SKM-1 (cell line): ENCODE data around the gene CDKN2A.
A peak's percentile ranks its signal among the peaks of the same experiment; 100 is the strongest.

Source experiments
- DNase-seq: peaks from one replicate; lab custom pipeline; 2025; ENCODE audit not compliant: unreplicated experiment; lab: John Stamatoyannopoulos, UW

CDKN2A gene

DNA sequence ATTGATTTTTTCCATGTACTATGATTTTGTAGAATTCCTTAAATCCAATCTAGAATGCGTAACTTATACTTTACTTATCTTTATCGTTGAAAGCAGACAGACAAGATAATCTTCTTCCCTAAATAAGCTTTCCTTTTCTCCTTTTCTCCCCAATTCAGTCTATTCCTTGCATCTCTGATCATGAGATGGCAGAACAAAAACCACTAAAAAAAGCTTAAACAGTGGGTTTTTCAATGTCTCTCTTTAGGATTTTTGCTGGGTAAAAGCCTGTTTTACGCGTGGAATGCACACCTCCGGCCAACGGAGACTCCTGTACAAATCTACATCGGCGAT is 14.2 kb upstream of the CDKN2A start:
- DNase-seq = no peak

DNA sequence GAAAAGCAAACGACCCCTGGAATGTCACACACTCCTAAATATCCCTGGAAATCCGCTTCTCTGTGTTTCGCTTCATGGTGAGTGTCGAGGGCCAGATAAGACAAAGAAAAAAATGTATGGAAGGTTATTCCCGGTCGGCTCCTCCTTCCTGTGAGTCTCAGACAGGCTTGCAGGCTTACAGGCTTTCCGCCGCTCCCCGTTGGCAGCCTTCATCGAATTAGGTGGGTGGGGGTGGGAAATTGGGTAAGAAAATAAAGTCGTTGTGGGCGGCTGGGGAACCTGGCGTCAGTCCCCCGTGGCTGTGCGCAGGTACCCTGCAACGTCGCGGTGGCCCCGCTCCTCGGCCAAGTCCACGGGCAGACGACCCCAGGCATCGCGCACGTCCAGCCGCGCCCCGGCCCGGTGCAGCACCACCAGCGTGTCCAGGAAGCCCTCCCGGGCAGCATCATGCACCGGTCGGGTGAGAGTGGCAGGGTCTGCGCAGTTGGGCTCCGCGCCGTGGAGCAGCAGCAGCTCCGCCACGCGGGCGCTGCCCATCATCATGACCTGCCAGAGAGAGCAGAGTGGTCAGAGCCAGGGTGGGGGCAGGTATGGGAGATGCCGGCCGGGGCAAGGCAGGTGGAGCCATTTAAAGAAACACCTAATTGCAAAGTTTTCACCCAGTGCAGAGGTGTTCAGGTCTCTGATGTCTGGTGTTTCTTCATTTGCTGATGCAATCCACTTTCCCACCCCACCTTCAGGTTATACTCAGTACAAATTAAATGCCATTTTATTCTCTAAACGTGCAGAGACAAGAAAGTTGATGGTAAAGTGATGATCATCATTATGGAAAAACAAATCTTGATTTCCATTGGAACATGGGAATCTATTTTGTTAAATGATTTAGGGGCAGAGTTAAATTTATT is 11.8 kb upstream of the CDKN2A start:
- DNase-seq = no peak

DNA sequence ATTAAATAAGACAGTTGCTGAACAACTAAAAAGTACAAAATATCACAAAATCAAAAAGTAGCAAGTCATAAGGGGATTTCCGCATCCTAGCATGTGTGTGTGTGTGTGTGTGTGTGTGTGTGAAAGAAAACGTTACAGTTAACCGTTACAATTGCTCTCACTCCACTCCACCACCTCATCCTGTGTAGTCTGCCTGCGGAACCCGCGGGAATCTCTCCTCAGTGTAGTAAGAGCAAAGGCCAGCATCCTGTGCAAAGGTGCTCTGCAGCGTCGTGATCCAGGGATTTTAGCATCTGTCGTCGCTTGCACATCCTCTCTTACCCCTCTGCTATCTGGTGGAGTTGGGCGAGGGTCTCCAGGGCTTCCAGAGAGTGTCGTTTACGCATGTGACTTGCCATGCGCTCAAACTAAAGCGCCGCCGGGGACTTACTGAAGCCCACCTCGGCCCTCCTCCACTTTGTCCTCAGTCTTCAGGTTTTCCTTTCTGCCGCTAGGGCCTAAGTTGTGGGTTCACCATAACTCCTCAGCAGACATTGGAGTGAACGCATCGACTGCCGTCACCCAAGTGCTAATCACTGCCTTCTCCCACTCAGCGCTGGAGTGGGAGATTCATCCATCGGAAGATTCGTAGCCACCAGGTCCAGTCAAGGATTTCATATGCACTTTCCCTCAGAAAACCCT is 11.0 kb upstream of the CDKN2A start:
- no peak for DNase-seq

DNA sequence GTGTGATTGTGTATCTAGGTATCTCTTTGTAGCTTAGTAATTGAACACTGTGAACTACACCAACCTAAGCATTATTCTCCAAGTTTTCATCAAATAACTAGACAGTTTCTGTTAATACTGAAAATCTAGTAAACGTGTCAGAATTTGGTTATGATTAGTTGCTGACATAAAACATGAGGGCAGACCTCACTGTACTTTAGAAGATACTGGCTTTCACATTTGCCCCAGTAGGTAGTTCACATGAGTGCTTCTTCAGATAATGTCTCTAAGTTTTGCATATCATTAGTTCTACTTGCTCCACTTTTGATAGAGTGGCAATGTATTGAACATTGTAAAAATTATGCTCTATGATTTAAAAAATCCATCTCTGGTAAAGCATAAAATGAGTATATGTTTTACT is 7.8 kb upstream of the CDKN2A start:
- no peak for DNase-seq

DNA sequence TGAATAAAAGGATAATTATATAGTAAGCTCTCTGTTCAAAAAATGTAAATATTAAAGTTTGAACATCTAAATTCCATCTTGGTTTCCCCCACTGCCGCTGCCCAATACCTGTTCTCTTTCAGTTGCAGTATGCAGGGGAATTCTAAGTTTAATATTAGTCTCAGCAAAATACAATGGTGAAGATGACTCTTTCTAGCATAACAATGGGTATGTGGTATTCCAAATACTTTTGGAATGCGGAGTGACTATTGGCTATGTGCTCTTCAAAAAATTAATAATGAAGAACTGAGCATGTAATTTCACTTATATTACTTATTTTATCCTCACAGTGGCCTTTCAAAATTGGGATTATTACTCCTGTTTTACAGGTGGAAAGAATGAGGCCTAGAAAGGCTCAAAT is 3.8 kb upstream of the CDKN2A start:
- no peak for DNase-seq

DNA sequence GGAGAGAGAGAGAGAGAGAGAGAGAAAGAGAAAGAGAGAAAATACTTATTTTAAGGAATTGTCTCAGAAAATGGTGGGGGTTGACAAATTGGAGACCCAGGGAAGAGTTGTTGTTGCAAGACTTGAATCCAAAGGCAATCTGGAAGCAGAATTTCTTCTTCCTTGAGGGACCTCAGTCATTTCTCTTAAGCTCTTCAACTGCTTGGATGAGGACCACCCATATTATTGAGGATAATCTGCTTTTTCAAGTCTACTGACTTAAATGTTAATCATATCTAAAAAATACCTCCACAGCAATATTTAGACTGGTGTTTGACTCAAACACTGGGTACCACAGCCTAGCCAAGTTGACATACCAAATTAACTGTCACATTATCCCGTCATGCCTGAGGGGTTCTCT is 3.3 kb upstream of the CDKN2A start:
- no peak for DNase-seq

DNA sequence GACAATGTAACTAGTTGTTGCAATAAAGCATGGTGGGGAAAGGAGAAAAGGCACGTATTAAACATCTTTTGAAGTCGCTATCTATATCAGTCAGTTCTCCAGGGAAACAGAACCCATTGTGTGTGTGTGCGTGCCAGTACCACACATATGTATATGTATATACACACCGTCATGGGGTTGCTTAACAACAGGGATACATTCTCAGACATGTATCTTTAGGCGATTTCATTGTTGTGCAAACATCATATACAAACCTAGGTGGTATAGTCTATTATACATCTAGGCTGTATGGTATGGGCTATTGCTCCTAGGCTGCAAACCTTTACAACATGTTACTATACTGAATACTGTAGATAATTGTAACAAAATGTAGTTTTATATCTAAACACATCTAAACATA is 2.7 kb upstream of the CDKN2A start:
- no peak for DNase-seq

DNA sequence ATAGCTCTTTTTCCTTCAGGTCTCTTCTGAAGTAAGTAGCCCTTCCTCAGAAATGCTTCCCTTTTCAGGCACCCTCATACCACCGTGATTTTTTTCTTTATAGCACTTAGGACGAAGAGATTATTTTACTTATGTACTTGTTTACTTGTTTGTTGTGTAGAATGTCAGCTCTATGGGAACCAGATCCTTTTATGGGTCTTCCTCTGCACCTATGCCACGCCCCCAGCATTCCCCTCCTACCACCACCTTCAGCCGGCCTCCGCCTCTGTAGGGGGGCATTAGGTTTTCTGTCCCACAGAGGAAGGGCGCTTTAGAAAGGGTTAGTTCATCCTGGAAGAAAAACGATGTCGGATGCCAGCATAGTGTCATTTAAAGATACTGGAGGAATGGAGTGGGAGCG is 2.2 kb upstream of the CDKN2A start:
- no peak for DNase-seq

DNA sequence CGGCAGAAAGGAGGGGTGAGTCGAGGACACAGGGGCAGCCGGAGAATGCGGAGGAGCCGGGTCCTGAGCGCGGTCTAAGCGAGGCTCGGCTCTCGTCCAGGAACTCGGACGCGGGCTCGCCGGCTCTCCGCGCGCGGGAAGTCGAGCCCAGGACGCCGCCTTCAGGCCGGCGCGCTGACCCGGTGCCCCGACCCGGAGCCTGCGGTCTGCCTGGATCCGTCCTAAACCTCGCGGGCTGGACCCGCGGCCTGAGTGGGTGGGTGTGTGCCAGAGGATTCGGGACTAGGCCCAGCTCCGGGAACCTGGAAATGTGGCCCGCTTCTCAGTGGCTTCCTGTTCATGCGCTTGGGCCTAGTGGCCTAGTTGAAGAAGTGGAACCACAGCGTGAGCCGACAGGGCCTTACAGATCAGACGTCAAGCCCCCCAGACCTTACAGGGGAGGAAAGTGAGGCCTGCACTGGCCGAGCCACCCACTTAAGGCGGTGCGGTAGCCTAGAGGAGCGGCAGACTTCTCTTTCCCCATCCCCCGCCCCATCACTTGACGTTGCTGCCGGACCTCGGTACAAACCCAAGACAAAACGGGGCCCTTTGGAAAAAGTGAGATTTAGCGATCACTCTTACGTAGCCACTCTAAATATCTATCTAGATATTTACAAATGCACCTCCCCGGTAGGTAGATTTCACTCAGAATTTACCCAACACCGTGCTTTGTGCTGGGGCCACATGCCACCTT is 1.6 kb upstream of the CDKN2A start:
- DNase-seq = no peak

DNA sequence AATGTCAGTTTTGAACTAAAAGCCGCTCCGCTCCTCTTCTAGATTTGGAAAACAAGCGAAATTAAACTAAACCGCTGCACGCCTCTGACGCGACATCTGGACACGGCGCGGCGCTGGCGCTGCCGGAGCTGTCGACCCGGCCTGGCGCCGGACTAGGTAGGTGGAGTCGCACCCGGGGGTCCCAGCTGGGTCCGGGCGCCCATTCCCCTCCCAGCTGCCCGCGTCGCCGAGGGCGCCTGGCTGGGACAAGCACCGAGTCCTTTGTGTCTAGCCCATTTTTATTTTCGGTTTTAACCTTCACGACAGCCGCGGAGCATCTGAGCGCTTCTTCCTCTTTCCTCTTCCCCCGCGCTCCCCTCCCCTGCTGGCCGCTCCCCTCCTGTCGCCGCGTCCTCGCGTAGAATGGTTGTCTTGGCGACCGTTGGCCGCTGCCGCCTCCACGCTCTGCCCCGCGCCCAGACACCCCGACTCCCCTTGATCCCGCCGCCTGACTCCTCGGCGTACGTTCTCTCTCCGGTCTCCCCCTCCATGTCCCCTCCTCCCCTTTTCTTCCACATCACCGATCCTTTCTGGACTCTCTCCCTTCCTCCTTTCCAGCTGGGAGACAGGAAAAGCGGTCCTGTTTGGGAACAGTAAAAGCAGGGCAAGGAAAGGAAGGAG is 944 bp upstream of the CDKN2A start:
- peak; percentile 88 for DNase-seq

DNA sequence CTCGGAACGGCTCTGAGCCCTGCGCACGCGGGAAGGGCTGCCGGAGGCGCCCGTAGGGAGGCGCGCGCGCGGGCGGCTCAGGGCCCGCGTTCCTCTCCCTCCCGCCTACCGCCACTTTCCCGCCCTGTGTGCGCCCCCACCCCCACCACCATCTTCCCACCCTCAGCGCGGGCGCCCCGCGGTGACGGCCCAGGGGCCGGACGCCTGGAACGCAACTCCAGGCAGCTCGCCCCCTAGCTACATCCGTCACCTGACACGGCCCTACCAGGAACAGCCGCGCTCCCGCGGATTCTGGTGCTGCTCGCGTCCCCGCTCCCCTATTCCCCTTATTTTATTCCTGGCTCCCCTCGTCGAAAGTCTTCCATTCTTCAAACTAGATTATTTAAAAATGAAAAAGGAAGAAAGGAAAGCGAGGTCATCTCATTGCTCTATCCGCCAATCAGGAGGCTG is 389 bp upstream of the CDKN2A start, which contains the start of gene CDKN2B-AS1:
CDKN2B-AS1 (plus strand) TSS at position 236 of the 450 bp plus-strand sequence.
- peak; percentile 63 for DNase-seq

DNA sequence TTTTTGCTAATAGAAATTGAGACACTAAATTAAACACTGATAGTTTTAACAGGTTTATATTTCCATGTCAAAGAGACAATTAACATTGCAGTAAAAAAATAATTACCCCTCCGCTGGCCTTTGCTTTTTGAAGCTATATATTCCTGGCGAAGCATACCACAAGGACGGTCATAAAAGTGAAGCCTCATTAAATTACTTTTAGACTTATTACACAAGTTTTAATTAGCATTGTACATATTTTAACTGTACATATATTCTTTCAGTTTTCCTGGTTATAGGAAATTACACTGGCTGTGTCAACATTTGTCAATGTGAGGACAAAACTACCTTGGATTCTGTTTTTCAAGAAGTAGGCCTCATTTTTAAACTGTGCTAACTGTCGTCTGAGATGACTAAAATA is 1.2 kb downstream of the CDKN2A start:
- no peak for DNase-seq

DNA sequence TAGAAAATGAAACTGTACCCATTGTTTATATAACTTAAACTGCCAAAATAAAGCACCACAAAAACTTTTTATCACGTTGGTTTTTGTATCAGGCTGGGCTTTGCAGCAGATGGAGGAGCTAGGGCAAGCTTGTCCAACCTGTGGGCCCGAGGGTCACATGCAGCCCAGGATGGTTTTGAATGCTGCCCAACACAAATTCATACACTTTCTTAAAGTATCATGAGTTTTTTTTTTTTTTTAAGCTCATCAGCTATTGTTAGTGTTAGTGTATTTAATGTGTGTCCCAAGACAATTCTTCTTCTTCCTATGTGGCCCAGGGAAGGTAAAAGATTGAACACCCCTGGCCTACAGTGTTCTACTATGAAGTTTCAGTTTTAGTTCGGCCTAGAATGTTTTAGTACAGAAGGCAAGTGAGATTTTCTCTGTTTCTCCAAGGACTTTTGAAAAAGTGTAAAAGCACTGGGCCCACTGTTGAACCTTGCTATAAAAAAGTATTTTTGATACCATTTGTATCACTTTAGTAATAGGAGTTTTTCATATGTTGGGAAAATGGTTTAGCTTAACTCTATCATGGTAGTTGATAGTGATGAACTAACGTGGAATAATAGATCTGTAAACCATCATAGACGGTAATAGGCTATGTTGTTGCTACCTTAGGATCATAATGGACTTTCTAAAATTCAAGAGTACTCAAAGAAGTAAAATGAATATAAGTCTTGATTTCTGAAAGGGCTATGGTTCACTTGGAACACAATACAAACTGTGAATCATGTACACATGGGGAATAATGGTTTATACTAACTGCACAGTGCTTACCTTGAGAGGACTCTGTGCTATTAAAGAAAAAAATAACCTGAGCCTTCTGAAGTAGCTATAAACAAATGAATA is 2.9 kb downstream of the CDKN2A start:
- no peak for DNase-seq

DNA sequence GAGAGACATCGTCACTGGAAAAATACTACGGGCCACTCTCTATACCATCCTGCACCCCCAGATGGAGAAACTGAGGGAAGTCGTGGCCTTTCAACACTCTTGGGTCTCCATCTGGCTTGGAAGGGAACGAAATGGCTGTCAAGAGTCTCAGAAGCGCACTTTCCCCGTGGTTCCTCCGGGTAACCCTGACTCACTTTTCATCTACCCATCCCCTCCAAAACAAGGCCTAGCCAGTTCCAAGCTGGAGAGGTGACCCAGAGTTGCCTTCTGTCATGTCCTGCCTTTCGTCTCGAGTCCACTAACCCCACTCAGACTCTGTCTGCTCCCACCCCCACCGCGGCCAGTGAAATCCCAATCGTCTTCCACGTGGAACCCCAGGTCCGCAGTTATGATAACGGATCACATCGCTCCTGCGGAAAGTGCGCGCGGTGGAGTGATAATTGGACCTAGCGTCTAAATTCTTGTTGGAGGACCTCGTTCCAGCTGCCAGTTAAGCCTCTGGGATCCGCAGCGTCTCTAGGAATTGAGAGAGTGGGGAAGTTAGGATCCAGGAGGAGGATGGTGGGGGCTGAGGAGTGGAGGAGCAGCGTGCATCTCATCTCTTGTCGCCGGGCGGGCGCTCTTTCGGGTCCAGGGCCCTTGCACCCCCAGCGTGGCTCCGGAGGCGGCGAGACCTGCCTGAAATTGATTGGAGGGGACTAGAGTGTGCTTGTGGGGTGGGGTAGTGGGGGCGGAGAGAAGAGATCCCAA is 4.6 kb downstream of the CDKN2A start:
- no peak for DNase-seq

DNA sequence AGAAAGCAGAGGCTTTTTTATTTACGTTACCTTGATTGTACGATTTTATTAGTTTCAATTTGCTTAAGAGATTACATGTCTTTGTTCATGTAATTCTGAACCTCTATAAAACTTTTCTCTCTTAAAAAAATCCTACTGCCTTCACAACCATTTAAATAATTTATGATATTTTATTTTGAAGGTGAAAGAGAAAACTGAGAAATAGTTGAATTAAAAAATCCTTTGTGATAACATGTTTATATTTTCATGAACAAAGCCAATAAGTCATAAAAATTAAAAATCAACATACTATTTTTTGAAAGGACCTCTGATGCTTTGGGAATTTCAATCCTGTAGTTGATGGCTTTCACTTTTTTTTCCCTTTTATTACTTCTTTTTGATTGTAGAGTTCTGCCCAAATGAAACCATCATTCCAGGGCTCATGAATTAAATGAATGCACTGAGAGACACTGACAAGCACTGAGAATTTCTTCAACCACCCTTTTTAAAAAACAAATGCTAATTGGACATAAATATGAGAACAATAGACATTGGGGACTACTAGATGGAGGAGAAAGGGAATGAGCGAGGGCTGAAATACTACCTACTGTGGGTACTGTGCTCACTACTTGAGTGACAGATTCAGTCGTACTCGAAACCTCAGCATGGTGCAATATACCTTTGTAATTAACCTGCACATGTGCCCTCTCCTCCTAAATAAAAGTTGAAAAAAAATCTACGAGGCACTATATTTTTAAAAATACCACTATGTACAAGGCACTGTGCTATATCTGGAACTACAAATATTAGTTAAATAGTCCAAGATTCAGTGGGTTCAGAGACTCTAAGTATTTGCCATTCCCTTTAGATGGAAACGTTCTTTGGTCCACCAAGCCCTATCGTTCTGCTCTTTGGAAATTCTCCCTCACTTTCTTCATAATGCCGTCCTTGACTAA is 5.9 kb downstream of the CDKN2A start:
- DNase-seq = no peak

DNA sequence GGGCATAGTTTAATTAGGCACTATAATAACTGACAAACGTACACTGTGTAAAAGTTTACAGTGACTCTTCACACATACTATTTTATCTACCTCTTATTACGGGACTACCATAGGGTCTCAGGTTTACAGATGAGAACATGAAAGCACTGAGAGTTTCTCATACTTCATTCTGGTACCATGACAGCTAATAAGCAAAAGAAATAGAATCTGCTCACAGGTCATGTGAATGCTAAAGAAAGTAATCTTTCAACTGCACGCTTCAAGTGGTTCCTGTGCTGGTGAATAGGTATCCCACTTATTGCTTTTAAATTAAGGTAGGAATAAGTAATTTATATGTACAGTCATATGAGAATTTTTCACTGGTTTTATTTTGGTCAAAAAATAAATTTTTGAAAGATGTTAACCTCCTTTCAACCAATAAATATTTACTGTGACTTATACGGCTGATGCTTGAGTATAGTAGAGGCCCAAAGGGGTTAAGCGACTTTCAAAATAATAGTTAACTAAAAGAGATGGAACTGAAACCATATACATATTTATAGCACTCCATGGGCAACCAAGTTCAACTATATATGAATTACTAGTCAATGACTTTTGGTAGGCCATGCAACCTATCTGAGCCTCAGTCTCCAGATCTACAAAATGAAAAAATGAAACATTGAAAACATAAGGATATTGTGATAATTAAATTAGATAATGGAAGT is 8.1 kb downstream of the CDKN2A start:
- no peak for DNase-seq

DNA sequence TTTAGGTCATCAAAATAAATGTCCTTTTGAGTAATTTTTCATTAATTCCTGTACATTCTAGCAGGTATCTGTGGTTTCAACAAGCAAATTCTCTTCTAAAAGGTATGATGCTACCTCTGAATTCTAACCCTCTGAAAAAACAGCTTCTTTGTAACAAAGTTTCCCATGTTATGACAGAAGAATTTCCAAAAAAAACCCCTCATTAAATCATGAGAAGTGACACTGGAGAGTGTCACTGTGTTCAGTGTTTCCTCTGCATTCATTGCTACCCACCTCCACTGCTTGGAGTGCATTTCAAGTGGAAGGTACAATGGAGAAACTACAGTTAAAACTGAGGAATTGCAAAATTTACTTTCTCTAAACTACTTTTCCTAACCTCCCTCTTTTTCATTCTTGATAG is 10.1 kb downstream of the CDKN2A start:
- no peak for DNase-seq

DNA sequence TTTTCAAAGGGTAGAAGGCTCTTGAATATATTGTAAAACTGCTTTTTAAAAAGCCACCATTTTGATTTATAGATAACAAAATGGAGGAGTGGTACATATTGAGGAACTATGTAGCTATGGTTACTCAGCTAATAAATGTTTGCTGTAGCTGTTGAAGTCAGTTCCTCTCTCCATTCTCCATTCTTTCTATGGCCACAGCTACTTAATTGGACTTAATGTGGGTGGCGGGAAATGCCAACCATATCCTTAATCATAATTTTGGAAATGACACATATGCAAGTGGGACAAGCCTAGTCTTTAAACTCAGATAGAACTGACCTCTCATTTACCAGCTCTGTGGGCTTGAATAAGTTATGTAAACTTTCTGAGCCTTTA is 10.6 kb downstream of the CDKN2A start:
- DNase-seq = no peak
